ENCODE results near the gene TMEM86B. TPM values are rescaled to one million over a fixed set of nuclear protein-coding genes. Genes with fewer than 3 reads are reported as not detected.
A peak's percentile ranks its signal among the peaks of the same experiment; 100 is the strongest.

Gene TMEM86B
- total RNA-seq, 4 donors from 2014 or later = 1.8 to 7.9 (median 2.4) TPM; not detected in 1

DNA sequence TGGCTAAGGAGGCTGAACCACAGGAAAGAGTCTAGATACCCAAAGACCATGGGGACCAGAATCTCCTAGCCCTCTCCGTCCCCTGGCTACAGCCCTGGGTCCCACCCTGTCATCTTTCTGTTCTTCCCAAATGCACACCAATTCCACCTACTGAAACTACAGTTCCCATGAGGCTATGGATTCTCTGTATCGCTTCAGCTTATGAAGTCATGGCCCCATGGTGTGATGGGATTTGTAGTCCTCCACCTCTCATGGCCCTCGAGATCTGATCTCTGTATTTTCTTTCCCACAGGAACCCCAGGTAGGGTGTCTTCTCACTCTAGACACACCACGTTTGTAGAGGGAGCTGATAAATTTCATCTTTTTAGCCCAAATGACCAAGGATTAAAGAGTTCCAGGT is 31.0 kb downstream of the TMEM86B start:
- Histone ChIP-seq H3K9me3 (no peaks in the 10 kb centered on the region), H3K27me3 (no peaks in the 10 kb centered on the region), H3K27ac (no peak overlapping the region), H3K4me1 (no peaks in the 10 kb centered on the region), H3K4me3 (no peak overlapping the region), H3K36me3 (no peaks in the 10 kb centered on the region)
- DNase-seq = no peak
- intact Hi-C loops (cut with DNase I; ENCODE audit: low total_unique reads) = no loop called here
- TF ChIP-seq, protein P1, sequence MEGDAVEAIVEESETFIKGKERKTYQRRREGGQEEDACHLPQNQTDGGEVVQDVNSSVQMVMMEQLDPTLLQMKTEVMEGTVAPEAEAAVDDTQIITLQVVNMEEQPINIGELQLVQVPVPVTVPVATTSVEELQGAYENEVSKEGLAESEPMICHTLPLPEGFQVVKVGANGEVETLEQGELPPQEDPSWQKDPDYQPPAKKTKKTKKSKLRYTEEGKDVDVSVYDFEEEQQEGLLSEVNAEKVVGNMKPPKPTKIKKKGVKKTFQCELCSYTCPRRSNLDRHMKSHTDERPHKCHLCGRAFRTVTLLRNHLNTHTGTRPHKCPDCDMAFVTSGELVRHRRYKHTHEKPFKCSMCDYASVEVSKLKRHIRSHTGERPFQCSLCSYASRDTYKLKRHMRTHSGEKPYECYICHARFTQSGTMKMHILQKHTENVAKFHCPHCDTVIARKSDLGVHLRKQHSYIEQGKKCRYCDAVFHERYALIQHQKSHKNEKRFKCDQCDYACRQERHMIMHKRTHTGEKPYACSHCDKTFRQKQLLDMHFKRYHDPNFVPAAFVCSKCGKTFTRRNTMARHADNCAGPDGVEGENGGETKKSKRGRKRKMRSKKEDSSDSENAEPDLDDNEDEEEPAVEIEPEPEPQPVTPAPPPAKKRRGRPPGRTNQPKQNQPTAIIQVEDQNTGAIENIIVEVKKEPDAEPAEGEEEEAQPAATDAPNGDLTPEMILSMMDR (IDR thresholded peaks at IDR 0.05) = no peak
- TF ChIP-seq POLR2A (IDR thresholded peaks at IDR 0.05) = no peak

- no peak overlapping the region for H3K4me3 ChIP-seq
- TF ChIP-seq, protein P1 (IDR thresholded peaks at IDR 0.05) = no peak
- TF ChIP-seq POLR2A (IDR thresholded peaks at IDR 0.05) = no peak
- H3K36me3 ChIP-seq = no peaks in the 10 kb centered on the region
- H3K9me3 ChIP-seq = no peaks in the 10 kb centered on the region
- no peaks in the 10 kb centered on the region for H3K4me1 ChIP-seq
- intact Hi-C loops (cut with DNase I; ENCODE audit: low total_unique reads) = no loop called here
- no peaks in the 10 kb centered on the region for H3K27me3 ChIP-seq
- DNase-seq = no peak
- no peak overlapping the region for H3K27ac ChIP-seq
Observed at GRCh38 chr19:55196803-55197202, 31.8 kb downstream of the TMEM86B start.

DNA sequence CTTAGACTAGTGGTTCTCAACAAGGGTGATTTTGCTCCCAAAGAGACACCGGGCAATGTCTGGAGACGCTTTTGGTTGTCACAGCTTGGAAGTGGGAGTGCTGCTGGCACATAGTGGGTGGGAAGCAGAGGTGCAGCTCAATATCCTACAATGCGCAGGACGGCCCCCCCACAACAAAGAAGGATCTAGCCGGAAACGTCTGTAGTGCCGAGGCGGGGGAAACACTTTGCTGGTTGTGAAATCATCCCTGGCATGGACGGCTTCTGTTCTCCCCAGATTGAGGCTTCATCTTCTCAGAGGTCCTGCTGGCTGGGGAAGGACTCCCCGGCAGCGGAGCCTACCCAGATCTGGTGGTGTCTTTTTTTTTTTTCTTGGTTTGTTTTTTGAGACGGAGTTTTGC is 35.1 kb downstream of the TMEM86B start:
- H3K4me1 ChIP-seq = no peaks in the 10 kb centered on the region
- no peak for DNase-seq
- H3K9me3 ChIP-seq = no peaks in the 10 kb centered on the region
- no peak overlapping the region for H3K4me3 ChIP-seq
- intact Hi-C loops (cut with DNase I; ENCODE audit: low total_unique reads) = no loop called here
- TF ChIP-seq POLR2A (IDR thresholded peaks at IDR 0.05) = no peak
- TF ChIP-seq, protein P1 (IDR thresholded peaks at IDR 0.05) = no peak
- no peak overlapping the region for H3K27ac ChIP-seq
- no peaks in the 10 kb centered on the region for H3K27me3 ChIP-seq
- H3K36me3 ChIP-seq = no peaks in the 10 kb centered on the region

DNA sequence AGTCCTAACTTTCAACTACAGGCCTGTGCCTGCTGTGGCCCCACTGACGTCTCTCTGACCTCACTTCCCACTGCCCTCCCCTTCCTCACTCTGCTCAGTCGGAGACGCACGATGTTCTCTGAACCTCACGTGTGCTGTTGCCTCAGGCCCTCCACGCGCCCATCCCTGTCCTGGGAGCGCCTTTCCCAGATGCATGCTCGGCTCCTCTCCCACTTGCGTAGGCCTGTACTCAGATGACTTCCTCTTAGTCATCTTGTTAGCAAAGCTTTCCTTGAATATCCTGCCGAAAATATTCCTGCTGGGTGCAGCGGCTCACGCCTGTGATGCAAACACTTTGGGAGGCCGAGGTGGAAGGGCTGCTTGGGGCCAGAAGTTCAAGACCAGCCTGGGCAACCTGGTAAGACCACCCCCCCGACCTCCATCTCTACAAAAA is 39.1 kb downstream of the TMEM86B start:
- TF ChIP-seq POLR2A (IDR thresholded peaks at IDR 0.05) = no peak
- TF ChIP-seq, protein P1 (IDR thresholded peaks at IDR 0.05) = no peak
- intact Hi-C loops (cut with DNase I; ENCODE audit: low total_unique reads) = no loop called here
- no peaks in the 10 kb centered on the region for H3K9me3 ChIP-seq
- no peaks in the 10 kb centered on the region for H3K4me1 ChIP-seq
- no peak overlapping the region for H3K4me3 ChIP-seq
- DNase-seq = peak; percentile 31 to 52
- H3K27ac ChIP-seq = peak overlapping the region in 1 of 2 donors; percentile 48
- no peaks in the 10 kb centered on the region for H3K36me3 ChIP-seq
- no peaks in the 10 kb centered on the region for H3K27me3 ChIP-seq

DNA sequence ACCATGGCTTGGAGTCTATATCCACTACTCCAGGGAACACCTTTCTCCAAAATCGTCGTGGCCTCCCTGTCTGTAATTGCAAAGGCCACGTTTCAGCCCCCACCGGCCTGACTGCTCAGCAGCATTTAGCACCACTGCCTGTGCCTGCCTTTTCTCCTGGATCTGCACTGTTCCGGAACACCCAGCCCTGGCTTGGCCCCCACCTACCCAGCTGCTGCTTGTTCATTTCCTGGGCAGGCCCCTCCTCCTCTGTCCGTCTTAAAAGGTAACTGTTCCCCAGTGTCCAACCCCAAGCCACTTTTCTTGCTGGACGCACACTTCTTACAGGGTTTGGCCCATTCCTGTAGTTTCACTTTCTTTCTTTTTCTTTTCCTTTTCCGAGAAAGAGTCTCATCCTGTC is 39.9 kb downstream of the TMEM86B start:
- TF ChIP-seq, protein P1 (IDR thresholded peaks at IDR 0.05) = no peak
- TF ChIP-seq POLR2A (IDR thresholded peaks at IDR 0.05) = no peak
- Histone ChIP-seq H3K27me3 (no peaks in the 10 kb centered on the region), H3K9me3 (no peaks in the 10 kb centered on the region), H3K4me3 (no peak overlapping the region), H3K4me1 (no peaks in the 10 kb centered on the region), H3K27ac (peak overlapping the region in 1 of 2 donors; percentile 48), H3K36me3 (no peaks in the 10 kb centered on the region)
- intact Hi-C loops (cut with DNase I; ENCODE audit: low total_unique reads) = no loop called here
- DNase-seq = no peak

All from uterus (tissue), 4 donors.